GM21528 (cell line): ENCODE results near the gene FCGR1A.
"Not testable (repeated sequence)": the region's sequence is repeated elsewhere in the genome, so short reads cannot be mapped to it uniquely, and the experiment has no call there.

Source experiments
- ATAC-seq: cut with Tn5 transposase; IDR thresholded peaks from one replicate; pipeline ENCODE4 v1.9.1; 2021; ENCODE audit warnings: mild to moderate bottlenecking, moderate library complexity; ENCODE audit not compliant: unreplicated experiment, low FRiP score

FCGR1A gene

DNA sequence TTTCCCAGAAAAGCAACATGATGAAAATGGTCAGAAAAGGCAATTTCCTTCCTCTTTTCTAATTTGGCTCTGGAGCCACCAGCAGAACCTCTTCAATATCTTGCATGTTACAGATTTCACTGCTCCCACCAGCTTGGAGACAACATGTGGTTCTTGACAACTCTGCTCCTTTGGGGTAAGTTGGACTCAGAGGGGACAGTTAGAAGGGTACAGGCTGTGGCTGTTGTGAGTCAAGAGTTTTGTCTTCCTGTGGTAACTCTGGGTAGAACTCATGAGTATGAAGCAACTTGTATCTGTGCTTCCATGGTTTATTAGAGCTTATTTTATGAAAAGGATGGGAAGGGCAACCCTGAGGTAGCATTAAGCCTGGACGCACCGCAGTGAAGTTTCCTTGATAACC lies at the start of gene FCGR1A:
Gene FCGR1A, plus strand, starts transcription at position 95 of the 400 bp plus-strand sequence. Its CDS starts 50 bp downstream, at position 145.
- not testable (repeated sequence) for ATAC-seq

DNA sequence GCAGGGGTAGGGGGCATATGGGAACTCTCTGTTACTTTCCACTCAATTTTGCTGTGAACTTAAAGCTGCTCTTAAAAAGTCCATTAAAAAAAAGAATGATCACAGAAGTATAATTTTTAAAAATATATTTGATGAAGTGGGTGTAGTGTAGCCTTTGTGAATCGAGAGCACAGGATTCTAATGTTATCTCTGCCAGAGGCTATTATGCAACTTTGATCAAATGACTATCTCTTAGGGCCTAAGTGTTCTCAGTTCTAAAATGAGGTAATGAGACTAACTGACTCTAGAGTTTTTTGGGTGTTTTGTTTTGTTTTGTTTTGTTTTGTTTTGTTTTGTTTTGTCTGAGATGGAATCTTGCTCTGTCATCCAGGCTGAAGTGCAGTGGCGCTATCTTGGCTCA lies 49.7 kb upstream of the FCGR1A start:
- not testable (repeated sequence) for ATAC-seq

GRCh38 chr1:149734692-149735091 lies 47.8 kb upstream of the FCGR1A start:
- not testable (repeated sequence) for ATAC-seq

GRCh38 chr1:149740148-149740581 lies 42.3 kb upstream of the FCGR1A start:
- not testable (repeated sequence) for ATAC-seq

- not testable (repeated sequence) for ATAC-seq
Observed at GRCh38 chr1:149740590-149741230, 41.8 kb upstream of the FCGR1A start.

GRCh38 chr1:149741914-149742313 lies 40.6 kb upstream of the FCGR1A start:
- ATAC-seq, result not testable (repeated sequence)

- not testable (repeated sequence) for ATAC-seq
Observed at GRCh38 chr1:149746463-149747356, 35.8 kb upstream of the FCGR1A start.

- not testable (repeated sequence) for ATAC-seq
Observed at GRCh38 chr1:149747359-149748143, 34.9 kb upstream of the FCGR1A start.

DNA sequence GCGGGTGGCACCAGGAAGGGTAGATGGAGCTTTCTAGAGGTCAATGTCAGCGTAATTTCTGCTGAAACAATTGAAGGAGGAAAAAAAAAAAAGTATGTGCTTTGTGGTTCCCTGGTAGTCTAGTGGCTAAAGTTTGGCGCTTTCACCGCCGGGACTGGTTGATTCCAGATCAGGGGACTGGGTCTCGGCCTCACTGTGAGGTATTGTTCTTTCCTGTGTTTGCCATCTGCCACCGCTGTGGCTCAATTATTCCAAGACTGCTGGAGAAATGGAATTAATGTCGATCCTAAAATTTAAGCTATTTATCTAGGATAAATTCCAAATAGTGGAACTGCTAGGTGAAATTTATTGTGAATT lies 34.4 kb upstream of the FCGR1A start:
- ATAC-seq, result not testable (repeated sequence)

DNA sequence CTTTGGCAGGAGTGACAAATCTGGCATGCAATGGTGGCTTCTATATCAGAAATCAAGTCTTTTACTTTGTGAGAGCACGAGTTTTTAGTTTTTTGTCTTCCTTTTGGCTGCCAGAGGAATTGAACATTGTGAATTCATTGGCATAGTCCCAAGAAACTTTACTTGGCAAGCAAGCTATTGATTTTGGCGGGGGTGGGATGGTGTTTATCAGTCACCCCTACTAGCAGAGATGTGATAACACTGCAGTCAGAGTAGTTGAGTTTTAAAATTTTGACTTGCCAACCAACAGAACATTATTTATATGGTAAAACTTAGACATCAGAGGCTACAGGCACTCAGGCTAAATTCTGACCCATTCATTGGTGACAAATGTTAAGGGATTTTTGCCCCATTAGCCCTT lies 31.9 kb upstream of the FCGR1A start:
- not testable (repeated sequence) for ATAC-seq

- not testable (repeated sequence) for ATAC-seq
Observed at GRCh38 chr1:149752186-149752585, 30.3 kb upstream of the FCGR1A start.

- not testable (repeated sequence) for ATAC-seq
Observed at GRCh38 chr1:149753466-149753865, 29.0 kb upstream of the FCGR1A start.

- not testable (repeated sequence) for ATAC-seq
Observed at GRCh38 chr1:149755294-149755693, 27.2 kb upstream of the FCGR1A start.

- not testable (repeated sequence) for ATAC-seq
Observed at GRCh38 chr1:149762294-149762693, 20.2 kb upstream of the FCGR1A start.

GRCh38 chr1:149764087-149764800 lies 18.2 kb upstream of the FCGR1A start:
- ATAC-seq, result not testable (repeated sequence)

DNA sequence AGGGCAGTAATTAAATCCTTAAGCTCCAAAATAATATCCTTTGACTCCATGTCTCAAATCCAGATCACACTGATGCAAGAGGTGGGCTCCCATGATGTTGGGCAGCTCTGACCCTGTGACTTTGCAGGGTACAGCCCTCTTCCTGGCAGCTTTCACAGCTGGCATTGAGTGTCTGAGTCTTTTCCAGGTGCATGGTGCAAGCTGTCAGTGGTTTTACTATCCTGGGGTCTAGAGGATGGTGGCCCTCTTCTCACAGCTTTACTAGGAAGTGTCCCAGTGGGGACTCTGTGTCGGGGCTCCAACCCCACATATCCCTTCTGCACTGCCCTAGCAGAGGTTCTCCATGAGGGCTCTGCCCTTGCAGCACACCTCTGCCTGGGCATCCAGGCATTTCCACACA lies 16.3 kb upstream of the FCGR1A start:
- not testable (repeated sequence) for ATAC-seq

GRCh38 chr1:149769216-149769615 lies 13.3 kb upstream of the FCGR1A start:
- ATAC-seq, result not testable (repeated sequence)

DNA sequence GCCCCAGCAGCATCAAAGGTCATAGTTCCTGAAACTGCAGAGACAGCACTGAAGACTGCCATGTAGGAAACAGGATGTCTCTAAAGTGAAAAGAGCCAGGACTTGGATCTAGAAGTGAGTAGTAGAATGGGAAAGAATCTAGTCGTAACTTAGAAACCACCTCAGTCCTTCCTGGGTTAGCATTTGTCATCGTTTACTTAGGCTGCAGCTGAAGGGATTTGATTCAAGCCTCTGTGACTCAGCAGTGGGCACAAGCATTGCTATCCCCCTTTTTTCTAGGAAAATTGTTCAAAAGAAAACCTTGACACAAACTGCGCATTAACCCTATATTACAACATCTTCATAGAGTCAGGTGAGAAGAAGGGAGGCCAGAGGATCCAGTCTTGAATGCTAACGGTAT lies 11.8 kb upstream of the FCGR1A start:
- not testable (repeated sequence) for ATAC-seq

GRCh38 chr1:149771653-149772425 lies 10.7 kb upstream of the FCGR1A start:
- peak; percentile 91 for ATAC-seq
